Endothelial cell (in vitro differentiated cells): ENCODE measurements around the gene KRTAP10-3. TPM values are rescaled to one million over a fixed set of nuclear protein-coding genes. Genes with fewer than 3 reads are reported as not detected.

Experiments used
- DNase-seq: peaks from one replicate; pipeline ENCODE4 v3.0.0; 2021; ENCODE audit warnings: low spot score
- H3K27ac Mint-ChIP-seq: one replicate; pipeline ENCODE4 v1.8.0; 2021; ENCODE audit warnings: mixed read lengths, inconsistent platforms; ENCODE audit not compliant: unreplicated experiment
- H3K27me3 Mint-ChIP-seq: one replicate; pipeline ENCODE4 v1.8.0; 2021; ENCODE audit warnings: mild to moderate bottlenecking, moderate library complexity, mixed read lengths, inconsistent platforms; ENCODE audit not compliant: unreplicated experiment
- H3K36me3 Mint-ChIP-seq: one replicate; pipeline ENCODE4 v1.8.0; 2021; ENCODE audit warnings: mild to moderate bottlenecking, low read depth, mixed read lengths, inconsistent platforms; ENCODE audit not compliant: unreplicated experiment
- H3K4me1 Mint-ChIP-seq: one replicate; pipeline ENCODE4 v1.8.0; 2021; ENCODE audit warnings: mild to moderate bottlenecking, mixed read lengths, inconsistent platforms; ENCODE audit not compliant: unreplicated experiment
- H3K4me3 Mint-ChIP-seq: one replicate; pipeline ENCODE4 v1.8.0; 2021; ENCODE audit warnings: mild to moderate bottlenecking, mixed read lengths, inconsistent platforms; ENCODE audit not compliant: unreplicated experiment
- H3K9me3 Mint-ChIP-seq: one replicate; pipeline ENCODE4 v1.8.0; 2021; ENCODE audit warnings: mixed read lengths, inconsistent platforms; ENCODE audit not compliant: unreplicated experiment
- total RNA-seq: library from RNA; stranded (reverse); fragmentation: NEBNext Ultra II Directional; extraction: Animal tissue kit (Norgen Biotek cat#: 25700); gene quantifications from one replicate; pipeline ENCODE4 v1.2.1, GENCODE V29; 2021; ENCODE audit not compliant: unreplicated experiment
- TF ChIP-seq, protein P1 (sequence below): fragments of 200-600 bp; sonication (generic); IDR thresholded peaks from one replicate; pipeline ENCODE4 v1.5.0; 2021; ENCODE audit warnings: antibody characterized with exemption; ENCODE audit not compliant: unreplicated experiment

KRTAP10-3 gene
- total RNA-seq, 1 donor from 2014 or later = not detected

DNA sequence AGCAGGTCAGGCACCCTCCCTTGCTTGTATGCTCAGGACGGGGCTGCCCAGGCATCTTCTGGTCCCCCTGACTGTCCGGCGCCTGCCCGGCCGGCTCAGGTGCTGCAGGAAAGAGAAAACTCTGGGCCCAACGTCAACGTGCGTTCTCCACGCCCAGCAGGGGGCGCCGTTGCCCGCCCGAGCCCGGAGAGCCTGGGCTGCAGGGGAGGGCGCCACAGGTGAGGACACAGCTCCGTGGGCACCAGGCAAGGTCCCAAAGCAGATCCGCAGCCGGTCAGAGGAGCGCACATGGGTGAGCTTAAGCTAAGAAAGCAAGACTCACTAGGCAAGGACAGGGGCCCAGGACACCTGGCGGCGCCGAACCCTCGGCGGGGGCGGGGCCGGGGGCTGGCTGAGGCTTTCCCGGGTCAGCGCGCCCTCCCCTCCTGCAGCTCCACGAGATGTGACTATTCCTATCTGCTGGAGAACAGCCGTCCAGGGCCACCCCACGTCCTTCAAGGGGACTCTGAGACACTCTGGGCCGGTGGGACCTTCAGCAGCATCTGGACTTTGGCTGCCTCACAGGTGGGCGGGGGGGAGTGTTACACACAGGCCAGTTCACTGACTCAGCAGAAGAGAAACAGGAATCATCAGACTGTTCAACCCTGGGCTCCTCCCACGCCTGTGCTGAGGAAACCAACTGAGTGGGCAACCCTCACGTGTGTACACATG lies 47.9 kb downstream of the KRTAP10-3 start:
- no peaks in the 10 kb centered on the region for H3K9me3 Mint-ChIP-seq
- peaks cover 8% of the 10 kb centered on the region for H3K27me3 Mint-ChIP-seq
- peak; percentile 86 for DNase-seq
- no peaks in the 10 kb centered on the region for H3K4me1 Mint-ChIP-seq
- no peak overlapping the region for H3K4me3 Mint-ChIP-seq
- TF ChIP-seq, protein P1, sequence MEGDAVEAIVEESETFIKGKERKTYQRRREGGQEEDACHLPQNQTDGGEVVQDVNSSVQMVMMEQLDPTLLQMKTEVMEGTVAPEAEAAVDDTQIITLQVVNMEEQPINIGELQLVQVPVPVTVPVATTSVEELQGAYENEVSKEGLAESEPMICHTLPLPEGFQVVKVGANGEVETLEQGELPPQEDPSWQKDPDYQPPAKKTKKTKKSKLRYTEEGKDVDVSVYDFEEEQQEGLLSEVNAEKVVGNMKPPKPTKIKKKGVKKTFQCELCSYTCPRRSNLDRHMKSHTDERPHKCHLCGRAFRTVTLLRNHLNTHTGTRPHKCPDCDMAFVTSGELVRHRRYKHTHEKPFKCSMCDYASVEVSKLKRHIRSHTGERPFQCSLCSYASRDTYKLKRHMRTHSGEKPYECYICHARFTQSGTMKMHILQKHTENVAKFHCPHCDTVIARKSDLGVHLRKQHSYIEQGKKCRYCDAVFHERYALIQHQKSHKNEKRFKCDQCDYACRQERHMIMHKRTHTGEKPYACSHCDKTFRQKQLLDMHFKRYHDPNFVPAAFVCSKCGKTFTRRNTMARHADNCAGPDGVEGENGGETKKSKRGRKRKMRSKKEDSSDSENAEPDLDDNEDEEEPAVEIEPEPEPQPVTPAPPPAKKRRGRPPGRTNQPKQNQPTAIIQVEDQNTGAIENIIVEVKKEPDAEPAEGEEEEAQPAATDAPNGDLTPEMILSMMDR = peak; percentile 94
- peaks cover 4% of the 10 kb centered on the region for H3K36me3 Mint-ChIP-seq
- no peak overlapping the region for H3K27ac Mint-ChIP-seq

DNA sequence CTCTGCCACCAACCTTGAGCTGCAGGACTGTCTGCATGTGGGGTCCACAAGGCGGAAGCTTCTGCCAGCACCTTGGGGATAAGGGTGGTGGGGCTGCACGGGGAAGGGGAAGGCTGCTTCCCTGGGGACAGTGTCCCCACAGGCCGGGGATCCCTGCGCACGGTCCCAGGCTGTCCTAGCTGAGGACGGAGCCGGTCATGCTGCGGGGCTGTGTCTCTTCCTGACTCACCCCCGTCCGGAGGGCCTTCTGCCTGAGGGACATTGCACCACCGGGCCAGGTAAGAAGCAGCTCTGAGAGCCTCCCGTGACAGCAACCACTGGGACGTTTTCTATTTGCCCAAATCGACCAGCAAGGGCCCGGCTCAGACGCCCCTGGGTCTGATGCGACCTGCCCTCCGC lies 48.5 kb downstream of the KRTAP10-3 start:
- Mint-ChIP-seq H3K4me1 (no peaks in the 10 kb centered on the region), H3K36me3 (peaks cover 4% of the 10 kb centered on the region), H3K4me3 (no peak overlapping the region), H3K27me3 (peaks cover 10% of the 10 kb centered on the region), H3K9me3 (no peaks in the 10 kb centered on the region), H3K27ac (no peak overlapping the region)
- TF ChIP-seq, protein P1 = no peak
- no peak for DNase-seq

DNA sequence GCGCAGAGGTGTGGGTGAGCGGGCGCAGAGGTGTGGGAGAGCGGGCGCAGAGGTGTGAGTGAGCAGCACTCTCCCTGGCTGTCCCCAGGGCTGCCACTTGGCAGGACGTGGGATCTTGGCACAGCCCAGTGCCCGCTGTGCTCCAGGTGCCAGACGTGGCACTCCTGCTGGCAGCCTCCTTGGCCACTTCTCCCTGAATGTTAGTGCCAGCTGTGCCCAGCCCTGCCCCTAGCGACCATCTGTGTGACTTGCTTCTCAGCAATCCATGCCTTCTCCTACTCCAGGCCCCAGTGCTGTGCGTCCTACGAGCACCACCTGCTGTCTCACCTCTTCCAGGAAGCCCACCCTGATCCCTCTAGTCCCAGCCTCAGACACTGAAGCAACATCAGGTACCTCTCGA lies 49.1 kb downstream of the KRTAP10-3 start:
- Mint-ChIP-seq H3K36me3 (no peaks in the 10 kb centered on the region), H3K4me3 (no peak overlapping the region), H3K9me3 (no peaks in the 10 kb centered on the region), H3K27ac (no peak overlapping the region), H3K4me1 (no peaks in the 10 kb centered on the region), H3K27me3 (peaks cover 8% of the 10 kb centered on the region)
- no peak for DNase-seq
- TF ChIP-seq, protein P1 = no peak

DNA sequence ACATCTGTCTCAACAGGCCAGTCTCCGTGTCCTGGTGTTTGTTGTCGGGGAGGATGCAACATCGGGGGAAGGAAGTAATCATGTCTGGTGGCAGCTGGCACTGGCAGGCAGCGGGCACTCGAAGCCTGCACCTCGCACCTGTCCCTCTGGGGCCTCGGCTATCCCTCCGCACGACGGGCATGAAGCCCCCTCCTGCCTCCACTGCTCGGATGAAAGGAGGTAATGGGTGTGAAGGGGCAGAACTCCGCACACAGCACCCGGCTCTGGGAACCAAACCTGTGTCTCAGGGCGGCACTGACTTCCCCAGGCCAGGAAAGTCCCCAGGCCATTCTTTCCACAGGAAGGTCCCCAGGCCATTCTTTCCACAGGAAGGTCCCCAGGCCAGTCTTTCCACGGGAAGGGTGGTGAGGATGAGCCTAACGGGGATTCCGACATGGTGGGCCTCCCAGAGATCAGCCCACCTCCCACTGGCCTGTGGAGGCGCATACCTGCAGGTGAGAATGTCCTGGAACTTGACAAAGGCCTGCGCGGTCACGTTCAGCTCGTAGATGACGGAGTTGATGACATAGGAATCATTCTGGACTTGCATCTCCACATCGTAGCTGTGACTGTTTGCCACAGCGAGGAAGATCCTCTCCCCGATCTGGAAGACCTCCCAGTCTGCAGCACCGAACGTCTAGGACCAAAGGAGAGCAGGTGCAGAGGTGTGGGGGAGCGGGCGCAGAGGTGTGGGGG lies 49.7 kb downstream of the KRTAP10-3 start:
- Mint-ChIP-seq H3K9me3 (no peaks in the 10 kb centered on the region), H3K36me3 (no peaks in the 10 kb centered on the region), H3K27ac (no peak overlapping the region), H3K27me3 (peaks cover 8% of the 10 kb centered on the region), H3K4me1 (no peaks in the 10 kb centered on the region), H3K4me3 (no peak overlapping the region)
- TF ChIP-seq, protein P1 = no peak
- DNase-seq = no peak

DNA sequence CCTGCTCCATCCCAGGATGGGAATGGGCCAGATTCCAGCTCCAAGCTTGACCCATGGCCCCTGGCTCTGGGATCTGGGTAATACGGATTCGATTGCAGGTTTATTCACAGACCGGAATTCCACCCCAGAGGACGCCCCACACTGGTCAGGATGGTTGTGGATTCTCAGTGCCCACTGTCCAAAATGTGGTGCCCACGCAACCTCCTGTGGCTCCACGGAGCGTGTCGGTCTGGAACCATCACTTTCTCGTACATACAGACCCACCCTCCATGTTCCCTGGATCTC lies 50.2 kb downstream of the KRTAP10-3 start:
- DNase-seq = no peak
- no peak overlapping the region for H3K4me3 Mint-ChIP-seq
- H3K27ac Mint-ChIP-seq = no peak overlapping the region
- H3K4me1 Mint-ChIP-seq = no peaks in the 10 kb centered on the region
- H3K27me3 Mint-ChIP-seq = peaks cover 8% of the 10 kb centered on the region
- no peaks in the 10 kb centered on the region for H3K9me3 Mint-ChIP-seq
- TF ChIP-seq, protein P1 = no peak
- no peaks in the 10 kb centered on the region for H3K36me3 Mint-ChIP-seq
